H1 (cell line): ENCODE measurements around the gene RRN3. TPM values are rescaled to one million over a fixed set of nuclear protein-coding genes. Genes with fewer than 3 reads are reported as not detected.
"Not testable (repeated sequence)": the region's sequence is repeated elsewhere in the genome, so short reads cannot be mapped to it uniquely, and the experiment has no call there.

Source experiments
- CTCF ChIA-PET: fragments of 300-600 bp; sonication (Branson Sonifier 250); formaldehyde crosslinking; loops from one replicate; lab custom pipeline; 2021; ENCODE audit not compliant: partially characterized antibody; lab: Charles Lee
- POLR2A ChIA-PET: fragments of 300-600 bp; sonication (Branson Sonifier 250); formaldehyde crosslinking; loops from one replicate; lab custom pipeline; 2021; ENCODE audit warnings: inconsistent platforms; ENCODE audit not compliant: partially characterized antibody; lab: Charles Lee
- DNase-seq, 2 experiments: peaks; one replicate each; pipeline versions ENCODE4 v3.0.0 to v3.0.0-alpha.2; 2010 to 2022; ENCODE audit warnings: low spot score in 2 of 2, low read depth in 1 of 2, mixed read lengths in 1 of 2
- FAIRE-seq: peaks from 2 replicates; lab custom pipeline; 2011; peaks lifted over from hg19 to GRCh38; lab: Jason Lieb, UNC
- H2AFZ ChIP-seq: 2 replicates; pipeline ENCODE4 v1.8.1; 2012; ENCODE audit warnings: low read length, inconsistent platforms
- H2AK5ac ChIP-seq: 2 replicates; pipeline ENCODE4 v1.6.1; 2013; ENCODE audit warnings: low read depth, low read length
- H2BK120ac ChIP-seq: replicated peaks from 2 replicates; pipeline ENCODE3; 2013; ENCODE audit warnings: low read depth, low read length, inconsistent platforms
- H2BK12ac ChIP-seq: 2 replicates; pipeline ENCODE4 v1.6.1; 2013; ENCODE audit warnings: low read depth, low read length
- H2BK15ac ChIP-seq: 2 replicates; pipeline ENCODE4 v1.6.1; 2013; ENCODE audit warnings: low read length
- H2BK20ac ChIP-seq: 2 replicates; pipeline ENCODE4 v1.6.1; 2013; ENCODE audit warnings: low read length
- H2BK5ac ChIP-seq: 2 replicates; pipeline ENCODE4 v1.6.1; 2013; ENCODE audit warnings: low read depth, low read length
- H3K14ac ChIP-seq: 2 replicates; pipeline ENCODE4 v1.6.1; 2013; ENCODE audit warnings: inconsistent platforms; ENCODE audit not compliant: insufficient read length
- H3K18ac ChIP-seq: 2 replicates; pipeline ENCODE4 v1.6.1; 2013; ENCODE audit warnings: low read length; ENCODE audit errors: extremely low read depth
- H3K23ac ChIP-seq: 2 replicates; pipeline ENCODE4 v1.6.1; 2013; ENCODE audit warnings: inconsistent platforms; ENCODE audit not compliant: insufficient read length
- H3K23me2 ChIP-seq: 2 replicates; pipeline ENCODE4 v1.6.1; 2013; ENCODE audit warnings: low read depth, low read length
- H3K27ac ChIP-seq: 2 replicates; pipeline ENCODE4 v1.6.1; 2011; ENCODE audit warnings: low read depth, low read length, inconsistent platforms
- H3K27me3 ChIP-seq, 4 experiments: replicated peaks in 1 of 4; 1 replicate in 1 of 4; 2 replicates in 3 of 4; pipeline versions ENCODE4 v1.6.1 to v1.8.1; 2011 to 2013; ENCODE audit warnings: low read length in 3 of 4, mild to moderate bottlenecking in 3 of 4, inconsistent platforms in 2 of 4, mixed read lengths in 2 of 4, moderate library complexity in 1 of 4; ENCODE audit not compliant: control insufficient read depth in 3 of 4, insufficient read depth in 3 of 4; ENCODE audit errors: extremely low read depth in 1 of 4
- H3K36me3 ChIP-seq, 4 experiments: 2 replicates each; pipeline versions ENCODE4 v1.6.1 to v1.8.1; 2011 to 2013; ENCODE audit warnings: mild to moderate bottlenecking in 4 of 4, low read length in 3 of 4, moderate library complexity in 2 of 4, control low read depth in 1 of 4, inconsistent platforms in 1 of 4; ENCODE audit not compliant: insufficient read depth in 4 of 4, control insufficient read depth in 2 of 4
- H3K4ac ChIP-seq: replicated peaks from 2 replicates; pipeline ENCODE3; 2013; ENCODE audit warnings: low read length, low read depth, mixed read lengths, inconsistent platforms; ENCODE audit not compliant: insufficient read length
- H3K4me1 ChIP-seq, 4 experiments: replicated peaks in 1 of 4; 1 replicate in 1 of 4; 2 replicates in 3 of 4; pipeline versions ENCODE4 v1.6.1 to v1.8.1; 2011 to 2013; ENCODE audit warnings: low read length in 3 of 4, inconsistent platforms in 2 of 4, mixed read lengths in 1 of 4; ENCODE audit not compliant: insufficient read depth in 4 of 4, control insufficient read depth in 3 of 4
- H3K4me2 ChIP-seq, 2 experiments: 2 replicates each; pipeline versions ENCODE4 v1.6.1 to v1.8.1; 2011 to 2013; ENCODE audit warnings: low read depth in 2 of 2, low read length in 2 of 2, control low read depth in 1 of 2, inconsistent platforms in 1 of 2, mild to moderate bottlenecking in 1 of 2; ENCODE audit not compliant: insufficient read depth in 1 of 2
- H3K4me3 ChIP-seq, 4 experiments: fragments of 200-600, 300-600 bp in 1 of 4; sonication (generic), shearing (Covaris generic), sonication (Bioruptor Twin) in 1 of 4; 2 replicates each; pipeline versions ENCODE4 v1.5.1 to v1.8.1; 2011 to 2016; ENCODE audit warnings: low read length in 4 of 4, low read depth in 3 of 4, control low read depth in 2 of 4, inconsistent platforms in 2 of 4, mild to moderate bottlenecking in 2 of 4, mixed read lengths in 1 of 4, moderate library complexity in 1 of 4; ENCODE audit not compliant: insufficient read depth in 2 of 4; ENCODE audit errors: extremely low read depth in 1 of 4
- H3K56ac ChIP-seq: replicated peaks from 2 replicates; pipeline ENCODE3; 2013; ENCODE audit warnings: low read depth, mild to moderate bottlenecking, mixed read lengths, low read length, inconsistent platforms; ENCODE audit not compliant: insufficient read length
- H3K79me1 ChIP-seq: 2 replicates; pipeline ENCODE4 v1.6.1; 2013; ENCODE audit warnings: low read depth, low read length, control low read depth
- H3K79me2 ChIP-seq, 2 experiments: 2 replicates each; pipeline versions ENCODE4 v1.6.1 to v1.8.1; 2012 to 2013; ENCODE audit warnings: low read length in 2 of 2, mild to moderate bottlenecking in 2 of 2, inconsistent platforms in 1 of 2; ENCODE audit not compliant: insufficient read depth in 2 of 2, control insufficient read depth in 1 of 2
- H3K9ac ChIP-seq, 4 experiments: replicated peaks in 1 of 4; 1 replicate in 1 of 4; 2 replicates in 3 of 4; pipeline versions ENCODE4 v1.6.1 to v1.8.1; 2011 to 2013; ENCODE audit warnings: low read depth in 3 of 4, low read length in 3 of 4, control low read depth in 2 of 4, mild to moderate bottlenecking in 2 of 4, moderate library complexity in 2 of 4, inconsistent platforms in 1 of 4; ENCODE audit errors: extremely low read depth in 1 of 4
- H3K9me3 ChIP-seq, 2 experiments: 2 replicates each; pipeline versions ENCODE4 v1.6.1 to v1.8.1; 2012 to 2013; ENCODE audit warnings: mild to moderate bottlenecking in 2 of 2, moderate library complexity in 2 of 2, control low read depth in 1 of 2, inconsistent platforms in 1 of 2, low read depth in 1 of 2, low read length in 1 of 2, mixed read lengths in 1 of 2; ENCODE audit not compliant: insufficient read depth in 2 of 2
- H4K20me1 ChIP-seq, 2 experiments: replicated peaks in 1 of 2; 2 replicates each; pipeline versions ENCODE3 to v1.8.1; 2011 to 2013; ENCODE audit warnings: inconsistent platforms in 2 of 2, low read length in 2 of 2, mild to moderate bottlenecking in 1 of 2; ENCODE audit not compliant: insufficient read depth in 2 of 2, control insufficient read depth in 1 of 2
- H4K5ac ChIP-seq: 2 replicates; pipeline ENCODE4 v1.6.1; 2013; ENCODE audit warnings: low read length, low read depth, mixed read lengths, inconsistent platforms; ENCODE audit not compliant: insufficient read length
- H4K8ac ChIP-seq: 2 replicates; pipeline ENCODE4 v1.8.0; 2013; ENCODE audit warnings: mild to moderate bottlenecking, moderate library complexity, low read length, inconsistent platforms; ENCODE audit not compliant: insufficient read depth; ENCODE audit errors: extremely low read depth
- H4K91ac ChIP-seq: replicated peaks from 2 replicates; pipeline ENCODE3; 2013; ENCODE audit warnings: low read length, mixed read lengths, inconsistent platforms; ENCODE audit not compliant: insufficient read length
- WGBS, 2 experiments: shearing (Covaris generic) in 1 of 2; methylation state at CpG; one replicate each; pipeline versions ENCODE4 v1.1.6 to v1.1.7; 2013 to 2015; ENCODE audit warnings: low lambda C conversion rate in 2 of 2, mixed read lengths in 2 of 2, inconsistent platforms in 1 of 2, low coverage in 1 of 2, missing lambda C conversion rate in 1 of 2; ENCODE audit not compliant: insufficient replicate concordance in 2 of 2, insufficient coverage in 1 of 2, insufficient read length in 1 of 2; ENCODE audit errors: extremely low coverage in 1 of 2, missing lambda C conversion rate in 1 of 2; 5-methylcytosine and 5-hydroxymethylcytosine counted together
- polyA plus RNA-seq, 7 experiments: library from polyadenylated mRNA; depleted of rRNA in 3 of 7; stranded (reverse) in 5 of 7; unstranded in 2 of 7; fragments of >200 nt in 5 of 7; fragments of 200-250 nt in 2 of 7; gene quantifications; 1 replicate in 5 of 7; 2 replicates in 1 of 7; 4 replicates in 1 of 7; pipeline versions ENCODE4 v1.2.1 to v1.2.3, GENCODE V29; 2011 to 2013; ENCODE audit warnings: missing spikeins in 2 of 7, mixed read lengths in 2 of 7
- total RNA-seq: library from RNA; stranded (reverse); fragmentation: NEBNext Ultra II Directional; extraction: Animal tissue kit (Norgen Biotek cat#: 25700); gene quantifications from 2 replicates; pipeline ENCODE4 v1.2.1, GENCODE V29; 2021

Gene RRN3
- total and polyA plus RNA-seq, 2 of the 8 experiments (the other 6 are each of a cell fraction or from before 2014, with no cell fraction given): 15.1 to 26.0 TPM

DNA sequence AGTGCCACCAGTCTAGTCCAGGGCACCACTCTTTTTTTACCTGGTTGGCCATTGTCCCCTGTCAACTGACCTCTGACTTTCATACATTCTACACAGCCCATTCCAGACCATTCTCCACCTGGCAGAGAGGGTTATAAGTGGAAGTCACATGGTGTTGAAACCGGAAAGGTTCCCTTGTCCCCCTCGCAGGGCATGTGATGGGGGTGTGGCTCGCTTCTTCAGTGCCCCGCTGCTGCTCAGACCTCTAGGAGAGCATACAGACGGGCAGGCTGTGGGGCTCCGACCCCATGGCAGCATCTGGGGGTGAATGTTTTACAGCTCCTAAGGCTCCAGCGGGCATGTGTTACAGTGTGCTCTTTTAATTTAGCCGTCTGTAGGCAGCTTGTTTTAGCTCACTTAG is 67.0 kb downstream of the RRN3 start:
- CTCF ChIA-PET, H2BK5ac ChIP-seq, DNase-seq, POLR2A ChIA-PET, H3K23me2 ChIP-seq, H3K23ac ChIP-seq, H3K14ac ChIP-seq, H3K18ac ChIP-seq, H2BK20ac ChIP-seq, H3K56ac ChIP-seq, H2BK120ac ChIP-seq, H3K4ac ChIP-seq, H3K27me3 ChIP-seq, H4K8ac ChIP-seq, H3K4me2 ChIP-seq, H4K5ac ChIP-seq, H4K91ac ChIP-seq, H3K9me3 ChIP-seq, H3K4me3 ChIP-seq, H2AK5ac ChIP-seq, H2BK15ac ChIP-seq, H3K9ac ChIP-seq, H3K79me2 ChIP-seq, H2BK12ac ChIP-seq, H3K27ac ChIP-seq, H3K4me1 ChIP-seq, H3K79me1 ChIP-seq, H2AFZ ChIP-seq, FAIRE-seq, H4K20me1 ChIP-seq: not testable (repeated sequence)
- 89% methylated on average over 6 of the region's 8 CpGs; no CpG with 5 or more reads in 1 of the 2 experiments for WGBS, 2 experiments
- H3K36me3 ChIP-seq: peaks cover 0 to 20% (median 14%) of the 10 kb centered on the region in 4 experiments; a peak in 5 of 8 replicates
